Urinary bladder (tissue), 4 donors: ENCODE results near the gene ADGRD1. TPM values are rescaled to one million over a fixed set of nuclear protein-coding genes. Genes with fewer than 3 reads are reported as not detected.

Experiments
- DNase-seq: peaks from one replicate; pipeline ENCODE4 v3.0.0-alpha.2; 2015; ENCODE audit errors: extremely low spot score
- H3K27ac ChIP-seq: one replicate; pipeline ENCODE4 v1.5.1; 2013; ENCODE audit warnings: low read depth, mild to moderate bottlenecking, moderate library complexity
- H3K36me3 ChIP-seq: one replicate; pipeline ENCODE4 v1.6.1; 2013; ENCODE audit warnings: mild to moderate bottlenecking, moderate library complexity; ENCODE audit not compliant: insufficient read depth
- H3K4me1 ChIP-seq: one replicate; pipeline ENCODE4 v1.6.1; 2013; ENCODE audit warnings: mild to moderate bottlenecking, moderate library complexity; ENCODE audit not compliant: insufficient read depth
- H3K4me3 ChIP-seq: one replicate; pipeline ENCODE4 v1.5.1; 2013; ENCODE audit warnings: low read depth, low read length
- WGBS: extraction: QIAGEN DNeasy Blood & Tissue Kit; methylation state at CpG from one replicate; pipeline ENCODE4 v1.1.7; 2013; 5-methylcytosine and 5-hydroxymethylcytosine counted together
- polyA plus RNA-seq: library from polyadenylated mRNA; stranded (reverse); fragments of 200-250 nt; gene quantifications from one replicate; pipeline ENCODE4 v1.2.3, GENCODE V29; 2013
- total RNA-seq: library from RNA; depleted of rRNA; stranded (reverse); fragments of >200 nt; gene quantifications from one replicate; pipeline ENCODE4 v1.2.3, GENCODE V29; 2014
- donor health status: healthy with polysubstance abuse.
- donor health status: healthy.

The ADGRD1 gene
- total and polyA plus RNA-seq, 2 donors = 60.1 to 62.3 TPM

- WGBS = 92% methylated on average over 14 of the region's 14 CpGs
- no peak for DNase-seq
- Histone ChIP-seq H3K36me3 (no peaks in the 10 kb centered on the region), H3K4me3 (no peak overlapping the region), H3K4me1 (no peaks in the 10 kb centered on the region), H3K27ac (no peak overlapping the region)
These were observed 60.6 kb downstream of the ADGRD1 start for GRCh38 chr12:131014343-131014742.

GRCh38 chr12:131015581-131016337 is 62.1 kb downstream of the ADGRD1 start:
- WGBS = 85% methylated on average over 15 of the region's 15 CpGs
- DNase-seq = no peak
- Histone ChIP-seq H3K27ac (no peak overlapping the region), H3K4me1 (no peaks in the 10 kb centered on the region), H3K36me3 (no peaks in the 10 kb centered on the region), H3K4me3 (no peak overlapping the region)

- Histone ChIP-seq H3K4me3 (no peak overlapping the region), H3K36me3 (no peaks in the 10 kb centered on the region)
These were observed 63.8 kb downstream of the ADGRD1 start for GRCh38 chr12:131017477-131017991.

GRCh38 chr12:131018019-131018620 is 64.4 kb downstream of the ADGRD1 start:
- H3K4me3 ChIP-seq = no peak overlapping the region
- H3K4me1 ChIP-seq = no peaks in the 10 kb centered on the region
- DNase-seq = no peak
- H3K36me3 ChIP-seq = no peaks in the 10 kb centered on the region
- 83% methylated on average over 28 of the region's 28 CpGs for WGBS
- H3K27ac ChIP-seq = no peak overlapping the region

More at GRCh38 chr12:131017477-131017991, 63.8 kb downstream of the ADGRD1 start:
- no peak overlapping the region for H3K27ac ChIP-seq
- no peaks in the 10 kb centered on the region for H3K4me1 ChIP-seq
- DNase-seq = no peak

GRCh38 chr12:131018808-131019397 is 65.2 kb downstream of the ADGRD1 start:
- DNase-seq = no peak
- Histone ChIP-seq H3K4me3 (no peak overlapping the region), H3K27ac (no peak overlapping the region), H3K36me3 (no peaks in the 10 kb centered on the region), H3K4me1 (no peaks in the 10 kb centered on the region)
- 79% methylated on average over 16 of the region's 16 CpGs for WGBS

GRCh38 chr12:131020326-131021153 is 66.8 kb downstream of the ADGRD1 start:
- 73% methylated on average over 13 of the region's 13 CpGs for WGBS
- no peak overlapping the region for H3K4me3 ChIP-seq
- H3K4me1 ChIP-seq = no peaks in the 10 kb centered on the region
- H3K36me3 ChIP-seq = no peaks in the 10 kb centered on the region
- H3K27ac ChIP-seq = no peak overlapping the region
- DNase-seq = no peak

- Histone ChIP-seq H3K4me1 (no peaks in the 10 kb centered on the region), H3K4me3 (no peak overlapping the region), H3K36me3 (no peaks in the 10 kb centered on the region), H3K27ac (no peak overlapping the region)
- WGBS = 78% methylated on average over 20 of the region's 20 CpGs
- DNase-seq = no peak
These were observed 67.4 kb downstream of the ADGRD1 start for GRCh38 chr12:131021154-131021541.

GRCh38 chr12:131024026-131024425 is 70.3 kb downstream of the ADGRD1 start:
- no peak overlapping the region for H3K27ac ChIP-seq
- no peaks in the 10 kb centered on the region for H3K4me1 ChIP-seq
- H3K4me3 ChIP-seq = no peak overlapping the region
- no peaks in the 10 kb centered on the region for H3K36me3 ChIP-seq
- 86% methylated on average over 11 of the region's 11 CpGs for WGBS
- DNase-seq = no peak

GRCh38 chr12:131024721-131025120 is 71.0 kb downstream of the ADGRD1 start:
- H3K36me3 ChIP-seq = no peaks in the 10 kb centered on the region
- no peak overlapping the region for H3K27ac ChIP-seq
- 78% methylated on average over 11 of the region's 11 CpGs for WGBS
- H3K4me3 ChIP-seq = no peak overlapping the region
- DNase-seq = no peak
- H3K4me1 ChIP-seq = no peaks in the 10 kb centered on the region

GRCh38 chr12:131025234-131025633 is 71.5 kb downstream of the ADGRD1 start:
- 72% methylated on average over 11 of the region's 11 CpGs for WGBS

GRCh38 chr12:131025939-131026702 is 72.4 kb downstream of the ADGRD1 start:
- Histone ChIP-seq H3K36me3 (no peaks in the 10 kb centered on the region), H3K4me1 (no peaks in the 10 kb centered on the region), H3K27ac (no peak overlapping the region), H3K4me3 (no peak overlapping the region)
- 82% methylated on average over 23 of the region's 23 CpGs for WGBS
- no peak for DNase-seq

More at GRCh38 chr12:131025234-131025633, 71.5 kb downstream of the ADGRD1 start:
- H3K27ac ChIP-seq = no peak overlapping the region
- DNase-seq = no peak
- no peaks in the 10 kb centered on the region for H3K4me1 ChIP-seq
- no peaks in the 10 kb centered on the region for H3K36me3 ChIP-seq
- H3K4me3 ChIP-seq = no peak overlapping the region

- no peaks in the 10 kb centered on the region for H3K36me3 ChIP-seq
These were observed 73.0 kb downstream of the ADGRD1 start for GRCh38 chr12:131026754-131027153.

GRCh38 chr12:131027264-131027663 is 73.6 kb downstream of the ADGRD1 start:
- WGBS = 61% methylated on average over 9 of the region's 9 CpGs
- Histone ChIP-seq H3K36me3 (no peaks in the 10 kb centered on the region), H3K4me1 (no peaks in the 10 kb centered on the region), H3K4me3 (no peak overlapping the region), H3K27ac (no peak overlapping the region)
- no peak for DNase-seq

More at GRCh38 chr12:131026754-131027153, 73.0 kb downstream of the ADGRD1 start:
- Histone ChIP-seq H3K27ac (no peak overlapping the region), H3K4me1 (no peaks in the 10 kb centered on the region), H3K4me3 (no peak overlapping the region)
- no peak for DNase-seq
- WGBS = 88% methylated on average over 11 of the region's 11 CpGs
